K562 (cell line): Measurements from ENCODE around the gene EXOC4. TPM values are rescaled to one million over a fixed set of nuclear protein-coding genes. Genes with fewer than 3 reads are reported as not detected.

Experiments used
- ATAC-seq: fragments of 200-7000 bp; cut with Tn5 transposase; 3 replicates; pipeline ENCODE4 v1.9.1; 2020; ENCODE audit warnings: moderate library complexity
- BruUV-seq: library from RNA; stranded (reverse); fragments of 400-500 nt; replicated peaks from 2 replicates; lab custom pipeline; 2021; lab: Mats Ljungman, UMichigan
- CTCF ChIA-PET: fragments of 300-600 bp; formaldehyde crosslinking; extraction: SDS; loops from one replicate; lab custom pipeline; 2021; ENCODE audit warnings: low intra/inter-chr PET ratio; lab: Yijun Ruan, JAX
- POLR2A ChIA-PET: fragments of 300-600, 350-650 bp; sonication (Branson Sonifier 250); formaldehyde crosslinking; extraction: SDS; loops from one replicate; lab custom pipeline; 2021; ENCODE audit warnings: antibody characterized with exemption, inconsistent platforms; lab: Yijun Ruan, JAX
- DNase-seq, 4 experiments: peaks; one replicate each; pipeline versions ENCODE4 v3.0.0 to v3.0.0-alpha.2; 2011 to 2018; ENCODE audit warnings: low spot score in 3 of 4, mixed read lengths in 3 of 4; ENCODE audit errors: extremely low read depth in 1 of 4
- FAIRE-seq: peaks from 2 replicates; lab custom pipeline; 2011; peaks lifted over from hg19 to GRCh38; lab: Jason Lieb, UNC
- H2AFZ ChIP-seq: 2 replicates; pipeline ENCODE4 v1.6.0; 2011; ENCODE audit warnings: low read depth, low read length, control low read depth, inconsistent platforms
- H3K27ac ChIP-seq: fragments of 200-600 bp; 3 replicates; pipeline ENCODE4 v1.8.0; 2011; ENCODE audit warnings: low read depth, mild to moderate bottlenecking, control low read depth, inconsistent platforms, low read length, moderate library complexity, mixed read lengths; ENCODE audit errors: extremely low read depth
- H3K27me3 ChIP-seq, 2 experiments: fragments of 300-600 bp in 1 of 2; 2 replicates in 1 of 2; 3 replicates in 1 of 2; pipeline versions ENCODE4 v1.6.0 to v1.8.0; 2011; ENCODE audit warnings: inconsistent platforms in 2 of 2, low read length in 2 of 2, mild to moderate bottlenecking in 1 of 2, mixed read lengths in 1 of 2, moderate library complexity in 1 of 2; ENCODE audit not compliant: control insufficient read depth in 2 of 2, insufficient read depth in 2 of 2
- H3K36me3 ChIP-seq: fragments of 300-600 bp; 3 replicates; pipeline ENCODE4 v1.8.0; 2011; ENCODE audit warnings: mild to moderate bottlenecking, low read length, inconsistent platforms; ENCODE audit not compliant: control insufficient read depth, insufficient read depth
- H3K4me1 ChIP-seq, 2 experiments: fragments of 200-600 bp in 1 of 2; replicated peaks in 1 of 2; 2 replicates in 1 of 2; 3 replicates in 1 of 2; pipeline versions ENCODE4 v1.5.1 to v1.8.0; 2011; ENCODE audit warnings: inconsistent platforms in 2 of 2, low read length in 2 of 2, mild to moderate bottlenecking in 1 of 2, mixed read lengths in 1 of 2, moderate library complexity in 1 of 2; ENCODE audit not compliant: control insufficient read depth in 2 of 2, insufficient read depth in 2 of 2
- H3K4me2 ChIP-seq: 2 replicates; pipeline ENCODE4 v1.6.1; 2011; ENCODE audit warnings: low read length, control low read depth, inconsistent platforms, mixed read lengths; ENCODE audit not compliant: insufficient read depth
- H3K4me3 ChIP-seq: fragments of 200-600 bp; sonication (generic), shearing (Covaris generic); 2 replicates; pipeline ENCODE4 v1.5.1; 2016; ENCODE audit warnings: control low read depth, inconsistent platforms
- H3K79me2 ChIP-seq: fragments of 200-600 bp; 3 replicates; pipeline ENCODE4 v1.8.0; 2011; ENCODE audit warnings: low read length, inconsistent platforms; ENCODE audit not compliant: control insufficient read depth, insufficient read depth
- H3K9ac ChIP-seq, 2 experiments: 2 replicates each; pipeline versions ENCODE4 v1.6.0 to v1.6.1; 2011; ENCODE audit warnings: low read depth in 2 of 2, low read length in 2 of 2, control low read depth in 1 of 2, inconsistent platforms in 1 of 2, mild to moderate bottlenecking in 1 of 2, mixed read lengths in 1 of 2; ENCODE audit not compliant: insufficient read depth in 1 of 2
- H3K9me1 ChIP-seq: one replicate; pipeline ENCODE4 v1.6.0; 2011; ENCODE audit warnings: inconsistent platforms, mild to moderate bottlenecking, low read length, moderate library complexity; ENCODE audit not compliant: control insufficient read depth, insufficient read depth
- H3K9me3 ChIP-seq: replicated peaks from 2 replicates; pipeline ENCODE4 v1.5.1; 2011; ENCODE audit warnings: low read depth, low read length, inconsistent platforms; ENCODE audit not compliant: control insufficient read depth, insufficient read depth
- H4K20me1 ChIP-seq: replicated peaks from 2 replicates; pipeline ENCODE4 v1.6.1; 2011; ENCODE audit warnings: low read length, inconsistent platforms, mixed read lengths; ENCODE audit not compliant: control insufficient read depth, insufficient read depth
- CREB5 ChIP-seq: fragments of 250-450 bp; sonication (Bioruptor Pico); IDR thresholded peaks from 2 replicates; pipeline ENCODE4 v1.5.0; 2020; ENCODE audit warnings: mild to moderate bottlenecking
- POLR2B ChIP-seq: fragments of 450-650 bp; IDR thresholded peaks from 2 replicates; pipeline ENCODE4 v1.6.1; 2018; ENCODE audit warnings: low read depth; ENCODE audit not compliant: partially characterized antibody
- TBP ChIP-seq: optimal IDR thresholded peaks from 2 replicates; pipeline ENCODE3; 2011; ENCODE audit warnings: low read depth, low read length, improper control_type of control experiment
- ZBTB33 ChIP-seq: sonication (generic); formaldehyde crosslinking; IDR thresholded peaks from 2 replicates; pipeline ENCODE4 v1.8.1; 2023; ENCODE audit warnings: mild to moderate bottlenecking, missing genetic modification reagents
- ZNF224 ChIP-seq: sonication (generic); formaldehyde crosslinking; IDR thresholded peaks from 2 replicates; pipeline ENCODE4 v1.8.0; 2022; ENCODE audit warnings: mild to moderate bottlenecking, missing genetic modification reagents
- ZNF318 ChIP-seq, 2 experiments: fragments of 450-650 bp; IDR thresholded peaks; 2 replicates each; pipeline ENCODE4 v1.6.1; 2016; ENCODE audit warnings: mild to moderate bottlenecking in 2 of 2, borderline replicate concordance in 1 of 2, low read depth in 1 of 2, moderate library complexity in 1 of 2
- WGBS: fragments of 100-300 bp; shearing (Covaris generic); methylation state at CpG from one replicate; pipeline ENCODE4 v1.1.6; 2016; ENCODE audit warnings: low coverage, mixed read lengths; ENCODE audit not compliant: insufficient coverage; ENCODE audit errors: missing lambda C conversion rate; 5-methylcytosine and 5-hydroxymethylcytosine counted together
- in situ Hi-C: fragments of 300-500 bp; cut with MboI; formaldehyde crosslinking; loops from 4 replicates; pipeline ENCODE4 v1.15.0; 2018; ENCODE audit warnings: inconsistent platforms, mixed read lengths
- intact Hi-C: fragments of 100-400 bp; cut with micrococcal nuclease; formaldehyde crosslinking; loops from 2 replicates; pipeline ENCODE4 v1.14.2; 2022
- polyA plus RNA-seq, 8 experiments: library from polyadenylated mRNA; depleted of rRNA in 4 of 8; stranded (reverse) in 5 of 8; unstranded in 3 of 8; fragments of >200 nt; fragmentation: Nextera tagmentation in 2 of 8; fragmentation: Illumina TruSeq in 1 of 8; extraction: Ambion mirVana in 2 of 8; extraction: Trizol in 1 of 8; gene quantifications; 2 replicates each; pipeline versions ENCODE4 v1.2.1 to v1.2.3, GENCODE V29; 2011 to 2014; ENCODE audit warnings: inconsistent platforms in 1 of 8, missing spikeins in 1 of 8
- total RNA-seq, 7 experiments: library from RNA; depleted of rRNA in 6 of 7; stranded (reverse); fragments of >200 nt in 6 of 7; fragmentation: Illumina TruSeq in 2 of 7; extraction: Trizol in 2 of 7; gene quantifications; 2 replicates each; pipeline versions ENCODE4 v1.2.1 to v1.2.3, GENCODE V29; 2011 to 2021; ENCODE audit warnings: low replicate concordance in 1 of 7

Gene EXOC4
- total and polyA plus RNA-seq, 9 of the 15 experiments (the other 6 are each of a cell fraction or from before 2014, with no cell fraction given): 18.5 to 73.1 (median 46.6) TPM

- no TSS peak for BruUV-seq
- Histone ChIP-seq H3K9me1 (no peaks in the 10 kb centered on the region), H3K36me3 (no peaks in the 10 kb centered on the region), H3K4me3 (no peak overlapping the region), H3K4me1 (no peaks in the 10 kb centered on the region), H2AFZ (no peak overlapping the region), H4K20me1 (peaks cover 6% of the 10 kb centered on the region; the same call in 1 of the 2 replicates), H3K9me3 (no peaks in the 10 kb centered on the region), H3K27me3 (no peaks in the 10 kb centered on the region), H3K79me2 (no peaks in the 10 kb centered on the region), H3K4me2 (no peak overlapping the region), H3K27ac (no peak overlapping the region), H3K9ac (no peak overlapping the region)
- CTCF ChIA-PET: no interaction called here
- POLR2A ChIA-PET: no interaction called here
- in situ Hi-C loops (no loop called here), intact Hi-C loops (no loop called here)
- FAIRE-seq (no peak), DNase-seq (no peak), ATAC-seq (no peak)
- 80% methylated on average over 3 of the region's 3 CpGs for WGBS
- TF ChIP-seq ZNF224 (CRISPR knock-in tag): no peak
- no peak for TF ChIP-seq POLR2B
- TF ChIP-seq CREB5 (CRISPR knock-in tag): no peak
- TF ChIP-seq ZNF318 (IDR thresholded peaks at IDR 0.05; ENCODE audit: borderline replicate concordance in 1 of 2, low read depth in 1 of 2): no peak
- TF ChIP-seq ZBTB33 (CRISPR knock-in tag): no peak
- TF ChIP-seq TBP: no peak
Observed at GRCh38 chr7:133429371-133429770, 176.5 kb downstream of the EXOC4 start.
